Stimulated activated CD8-positive, alpha-beta memory T cell treated with anti-CD3 and anti-CD28 coated beads, Interleukin-12 subunit alpha, Interleukin-12 subunit beta, amount 100 ng/mL, for 24 hours (primary cell): ENCODE results near the gene TIGD4.

Experiments
- DNase-seq: peaks from one replicate; pipeline ENCODE4 v3.0.0-alpha.2; 2020; ENCODE audit errors: extremely low read depth

Gene TIGD4

GRCh38 chr4:152719801-152720556, 59.6 kb downstream of the TIGD4 start:
- no peak for DNase-seq
